ENCODE results near the gene SUFU. TPM values are rescaled to one million over a fixed set of nuclear protein-coding genes. Genes with fewer than 3 reads are reported as not detected.
A peak's percentile ranks its signal among the peaks of the same experiment; 100 is the strongest.

The SUFU gene
- total and polyA plus RNA-seq, 2 of the 13 experiments (the other 11 are each of a cell fraction or from before 2014, with no cell fraction given): 2.9 to 5.5 TPM

GRCh38 chr10:102461187-102462054 lies 42.4 kb upstream of the SUFU start (continued):
- no peak for TF ChIP-seq ZNF747 (CRISPR knock-in tag; IDR thresholded peaks at IDR 0.05; ENCODE audit: borderline replicate concordance)
- no peak for TF ChIP-seq ZNF780A (CRISPR knock-in tag; IDR thresholded peaks at IDR 0.05)
- TF ChIP-seq ZSCAN5A (CRISPR knock-in tag; IDR thresholded peaks at IDR 0.05; ENCODE audit: borderline replicate concordance): no peak
- TF ChIP-seq ZNF574 (CRISPR knock-in tag; IDR thresholded peaks at IDR 0.05): peak; percentile 93
- TF ChIP-seq FOXP4 (CRISPR knock-in tag; IDR thresholded peaks at IDR 0.05): no peak
- no peak for TF ChIP-seq ZNF513 (CRISPR knock-in tag; conservative IDR thresholded peaks at IDR 0.05)
- TF ChIP-seq ZNF343 (CRISPR knock-in tag; IDR thresholded peaks at IDR 0.05): peak; percentile 86
- no peak; the same call in 1 of the 2 replicates for TF ChIP-seq SMAD1 (CRISPR knock-in tag; IDR thresholded peaks at IDR 0.05; ENCODE audit: borderline replicate concordance, low read depth)
- TF ChIP-seq SNAPC2 (CRISPR knock-in tag; IDR thresholded peaks at IDR 0.05): 0 out of 2 replicates have a peak, but pooled peaks have one; percentile 38

All from HepG2 (cell line).